Measurements from ENCODE around the gene METAP2. TPM values are rescaled to one million over a fixed set of nuclear protein-coding genes. Genes with fewer than 3 reads are reported as not detected.

The METAP2 gene
- total RNA-seq, 1 donor from 2014 or later: 81.6 TPM

DNA sequence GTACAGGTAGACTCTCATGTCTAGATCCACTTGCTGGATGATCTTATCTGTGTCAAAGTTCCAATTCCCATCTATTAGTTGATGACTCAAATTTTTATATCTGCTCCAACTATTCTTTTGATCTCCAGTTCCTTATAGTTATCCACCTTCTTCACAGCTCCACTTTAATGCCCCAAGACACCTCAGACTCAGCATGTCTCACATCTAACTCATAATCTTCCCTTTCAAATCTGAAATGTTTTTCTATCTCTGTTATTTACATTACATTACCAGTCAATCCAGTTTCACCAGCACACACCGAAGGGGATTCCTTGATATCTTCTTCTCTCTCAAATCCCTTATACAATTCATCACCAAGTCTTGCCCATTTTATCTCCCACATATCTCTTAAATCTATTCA is 3.7 kb upstream of the METAP2 start:
- no peak overlapping the region for H3K4me2 ChIP-seq (ENCODE audit: low read length)
- no peak for TF ChIP-seq EZH2 (IDR thresholded peaks at IDR 0.05; ENCODE audit: insufficient read depth, low read length)
- TF ChIP-seq, protein P1, sequence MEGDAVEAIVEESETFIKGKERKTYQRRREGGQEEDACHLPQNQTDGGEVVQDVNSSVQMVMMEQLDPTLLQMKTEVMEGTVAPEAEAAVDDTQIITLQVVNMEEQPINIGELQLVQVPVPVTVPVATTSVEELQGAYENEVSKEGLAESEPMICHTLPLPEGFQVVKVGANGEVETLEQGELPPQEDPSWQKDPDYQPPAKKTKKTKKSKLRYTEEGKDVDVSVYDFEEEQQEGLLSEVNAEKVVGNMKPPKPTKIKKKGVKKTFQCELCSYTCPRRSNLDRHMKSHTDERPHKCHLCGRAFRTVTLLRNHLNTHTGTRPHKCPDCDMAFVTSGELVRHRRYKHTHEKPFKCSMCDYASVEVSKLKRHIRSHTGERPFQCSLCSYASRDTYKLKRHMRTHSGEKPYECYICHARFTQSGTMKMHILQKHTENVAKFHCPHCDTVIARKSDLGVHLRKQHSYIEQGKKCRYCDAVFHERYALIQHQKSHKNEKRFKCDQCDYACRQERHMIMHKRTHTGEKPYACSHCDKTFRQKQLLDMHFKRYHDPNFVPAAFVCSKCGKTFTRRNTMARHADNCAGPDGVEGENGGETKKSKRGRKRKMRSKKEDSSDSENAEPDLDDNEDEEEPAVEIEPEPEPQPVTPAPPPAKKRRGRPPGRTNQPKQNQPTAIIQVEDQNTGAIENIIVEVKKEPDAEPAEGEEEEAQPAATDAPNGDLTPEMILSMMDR (IDR thresholded peaks at IDR 0.05; ENCODE audit: insufficient read depth, low read depth, low read length): no peak
- H2AFZ ChIP-seq (ENCODE audit: low read depth, low read length): no peak overlapping the region
- peaks cover 6% of the 10 kb centered on the region for H3K4me1 ChIP-seq (ENCODE audit: insufficient read depth, low read length)
- H4K20me1 ChIP-seq (ENCODE audit: insufficient read depth, low read length): peaks cover 8% of the 10 kb centered on the region
- H3K27ac Mint-ChIP-seq (ENCODE audit: unreplicated experiment): no peak overlapping the region
- no peak for FAIRE-seq
- H3K27ac ChIP-seq (ENCODE audit: low read depth, low read length): no peak overlapping the region
- H3K27me3 ChIP-seq (ENCODE audit: insufficient read depth, low read length): no peaks in the 10 kb centered on the region
- H3K9me3 Mint-ChIP-seq (ENCODE audit: unreplicated experiment): peaks cover 6% of the 10 kb centered on the region
- H3K4me3 Mint-ChIP-seq (ENCODE audit: unreplicated experiment): no peak overlapping the region
- no peaks in the 10 kb centered on the region for H3K36me3 ChIP-seq (ENCODE audit: insufficient read depth, low read length)
- H3K36me3 Mint-ChIP-seq (ENCODE audit: low read depth, unreplicated experiment): no peaks in the 10 kb centered on the region
- H3K79me2 ChIP-seq (ENCODE audit: insufficient read depth, low read length): peaks cover 14% of the 10 kb centered on the region
- no peak for DNase-seq (ENCODE audit: low read depth)
- no peaks in the 10 kb centered on the region for H3K9me3 ChIP-seq (ENCODE audit: insufficient read depth, low read depth, low read length)
- H3K4me3 ChIP-seq (ENCODE audit: insufficient read depth, low read depth, low read length): no peak overlapping the region
- H3K4me1 Mint-ChIP-seq (ENCODE audit: low read depth, unreplicated experiment): peaks cover 2% of the 10 kb centered on the region
- H3K27me3 Mint-ChIP-seq (ENCODE audit: low read depth, unreplicated experiment): no peaks in the 10 kb centered on the region
- no peak overlapping the region for H3K9ac ChIP-seq (ENCODE audit: low read length)

DNA sequence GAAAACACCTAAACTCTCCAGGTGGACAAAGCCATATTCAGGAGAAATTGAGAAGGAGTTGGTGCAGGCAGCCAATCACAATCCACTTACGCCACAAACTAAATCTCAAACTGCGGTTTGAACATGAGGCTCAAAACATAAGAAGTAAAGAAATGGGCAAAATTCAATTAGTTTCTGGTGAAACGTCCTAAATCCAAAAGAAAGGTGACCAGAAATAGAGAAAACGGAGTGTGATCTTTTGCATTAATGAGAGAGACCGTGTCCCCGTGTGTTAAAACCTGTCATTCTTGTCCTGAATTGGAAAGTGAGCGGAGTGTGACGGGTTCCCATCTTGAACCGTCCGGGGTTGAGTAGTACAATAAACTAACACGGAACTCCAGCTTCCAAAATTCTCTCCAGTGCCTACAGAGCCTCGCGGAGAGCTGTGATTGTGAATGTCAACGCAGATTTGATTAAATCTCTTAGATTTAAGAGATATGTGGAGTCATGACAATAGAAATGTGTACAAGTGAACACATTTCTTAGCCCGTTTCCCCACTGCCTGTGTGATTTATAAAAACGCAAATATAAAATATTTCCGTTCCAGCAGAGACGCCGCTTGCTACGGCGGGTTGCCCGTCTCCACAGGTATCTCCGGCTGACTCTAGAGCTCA is 595 bp upstream of the METAP2 start:
- H3K27ac ChIP-seq (ENCODE audit: low read depth, low read length): peak overlapping the region; percentile 88
- FAIRE-seq: no peak

DNA sequence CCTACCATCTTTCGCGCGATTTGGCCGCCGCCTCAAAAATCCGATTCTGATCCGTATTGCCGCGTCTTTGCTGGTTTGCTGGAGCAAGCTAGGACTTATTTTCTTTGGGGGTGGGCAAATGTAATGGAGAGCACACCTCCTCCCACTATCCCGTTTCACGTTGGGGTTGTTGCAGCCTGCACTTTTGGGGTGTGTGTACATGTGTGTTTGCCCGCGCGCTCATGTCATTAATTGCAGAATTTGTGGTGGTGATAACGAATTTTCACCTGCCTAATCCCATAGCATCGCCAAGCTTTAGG is 657 bp downstream of the METAP2 start:
- FAIRE-seq: no peak
- H2AFZ ChIP-seq (ENCODE audit: low read depth, low read length): peak overlapping the region; percentile 78

More for the DNA sequence above, 595 bp upstream of the METAP2 start:
- peaks cover 16% of the 10 kb centered on the region for H3K36me3 ChIP-seq (ENCODE audit: insufficient read depth, low read length)
- H2AFZ ChIP-seq (ENCODE audit: low read depth, low read length): peak overlapping the region; percentile 78
- Mint-ChIP-seq H3K4me3 (ENCODE audit: unreplicated experiment) (peak overlapping the region; percentile 100), H3K27me3 (ENCODE audit: low read depth, unreplicated experiment) (no peaks in the 10 kb centered on the region), H3K9me3 (ENCODE audit: unreplicated experiment) (peaks cover 2% of the 10 kb centered on the region), H3K27ac (ENCODE audit: unreplicated experiment) (peak overlapping the region; percentile 100), H3K36me3 (ENCODE audit: low read depth, unreplicated experiment) (peaks cover 7% of the 10 kb centered on the region), H3K4me1 (ENCODE audit: low read depth, unreplicated experiment) (peaks cover 9% of the 10 kb centered on the region)
- H3K4me1 ChIP-seq (ENCODE audit: insufficient read depth, low read length): peaks cover 9% of the 10 kb centered on the region
- peaks cover 36% of the 10 kb centered on the region for H4K20me1 ChIP-seq (ENCODE audit: insufficient read depth, low read length)
- H3K4me2 ChIP-seq (ENCODE audit: low read length): peak overlapping the region; percentile 95
- no peaks in the 10 kb centered on the region for H3K9me3 ChIP-seq (ENCODE audit: insufficient read depth, low read depth, low read length)
- peak overlapping the region; percentile 98 for H3K9ac ChIP-seq (ENCODE audit: low read length)
- H3K79me2 ChIP-seq (ENCODE audit: insufficient read depth, low read length): peaks cover 44% of the 10 kb centered on the region
- H3K4me3 ChIP-seq (ENCODE audit: insufficient read depth, low read depth, low read length): peak overlapping the region; percentile 87
- TF ChIP-seq, protein P1 (IDR thresholded peaks at IDR 0.05; ENCODE audit: insufficient read depth, low read depth, low read length): no peak
- no peak for TF ChIP-seq EZH2 (IDR thresholded peaks at IDR 0.05; ENCODE audit: insufficient read depth, low read length)
- no peaks in the 10 kb centered on the region for H3K27me3 ChIP-seq (ENCODE audit: insufficient read depth, low read length)
- DNase-seq (ENCODE audit: low read depth): no peak

More for the DNA sequence above, 657 bp downstream of the METAP2 start:
- peaks cover 9% of the 10 kb centered on the region for H3K4me1 ChIP-seq (ENCODE audit: insufficient read depth, low read length)
- TF ChIP-seq, protein P1 (IDR thresholded peaks at IDR 0.05; ENCODE audit: insufficient read depth, low read depth, low read length): no peak
- no peak for TF ChIP-seq EZH2 (IDR thresholded peaks at IDR 0.05; ENCODE audit: insufficient read depth, low read length)
- peak overlapping the region; percentile 98 for H3K9ac ChIP-seq (ENCODE audit: low read length)
- peaks cover 44% of the 10 kb centered on the region for H4K20me1 ChIP-seq (ENCODE audit: insufficient read depth, low read length)
- H3K4me1 Mint-ChIP-seq (ENCODE audit: low read depth, unreplicated experiment): peaks cover 10% of the 10 kb centered on the region
- H3K4me3 Mint-ChIP-seq (ENCODE audit: unreplicated experiment): peak overlapping the region; percentile 100
- H3K27me3 Mint-ChIP-seq (ENCODE audit: low read depth, unreplicated experiment): no peaks in the 10 kb centered on the region
- H3K4me3 ChIP-seq (ENCODE audit: insufficient read depth, low read depth, low read length): peak overlapping the region; percentile 87
- no peak for DNase-seq (ENCODE audit: low read depth)
- H3K27me3 ChIP-seq (ENCODE audit: insufficient read depth, low read length): no peaks in the 10 kb centered on the region
- H3K9me3 ChIP-seq (ENCODE audit: insufficient read depth, low read depth, low read length): no peaks in the 10 kb centered on the region
- H3K4me2 ChIP-seq (ENCODE audit: low read length): peak overlapping the region; percentile 95
- H3K36me3 Mint-ChIP-seq (ENCODE audit: low read depth, unreplicated experiment): peaks cover 9% of the 10 kb centered on the region
- H3K9me3 Mint-ChIP-seq (ENCODE audit: unreplicated experiment): peaks cover 2% of the 10 kb centered on the region
- peak overlapping the region; percentile 88 for H3K27ac ChIP-seq (ENCODE audit: low read depth, low read length)
- peak overlapping the region; percentile 100 for H3K27ac Mint-ChIP-seq (ENCODE audit: unreplicated experiment)
- peaks cover 16% of the 10 kb centered on the region for H3K36me3 ChIP-seq (ENCODE audit: insufficient read depth, low read length)
- peaks cover 56% of the 10 kb centered on the region for H3K79me2 ChIP-seq (ENCODE audit: insufficient read depth, low read length)

Data from astrocyte (in vitro differentiated cells and primary cell).